Caco-2 (cell line): ENCODE data around the gene IL36A. TPM values are rescaled to one million over a fixed set of nuclear protein-coding genes. Genes with fewer than 3 reads are reported as not detected.

Experiments used
- BruUV-seq: library from RNA; stranded (reverse); fragments of 400-500 nt; replicated peaks from 2 replicates; lab custom pipeline; 2021; lab: Mats Ljungman, UMichigan
- CTCF ChIA-PET: fragments of 300-600 bp; sonication (Branson Sonifier 250); formaldehyde crosslinking; loops from one replicate; lab custom pipeline; 2022; ENCODE audit warnings: antibody characterized with exemption; lab: Charles Lee
- POLR2A ChIA-PET: fragments of 300-600 bp; sonication (Branson Sonifier 250); formaldehyde crosslinking; loops from one replicate; lab custom pipeline; 2022; ENCODE audit warnings: antibody characterized with exemption; lab: Charles Lee
- DNase-seq, 2 experiments: peaks; one replicate each; pipeline versions ENCODE4 v3.0.0 to v3.0.0-alpha.2; 2020 to 2022
- H3K27me3 ChIP-seq: replicated peaks from 2 replicates; pipeline ENCODE4 v1.6.0; 2011; ENCODE audit warnings: low read length; ENCODE audit not compliant: control insufficient read depth, insufficient read depth
- H3K36me3 ChIP-seq: 2 replicates; pipeline ENCODE4 v1.5.1; 2011; ENCODE audit warnings: low read length; ENCODE audit not compliant: control insufficient read depth, insufficient read depth
- H3K4me1 ChIP-seq: fragments of 250-450 bp; sonication (Bioruptor Pico); 2 replicates; pipeline ENCODE4 v1.5.1; 2020; ENCODE audit warnings: mild to moderate bottlenecking
- H3K4me3 ChIP-seq: 2 replicates; pipeline ENCODE4 v1.5.1; 2011; ENCODE audit warnings: low read depth, mild to moderate bottlenecking, control low read depth, low read length
- H3K9me3 ChIP-seq: fragments of 250-450 bp; sonication (Bioruptor Pico); 2 replicates; pipeline ENCODE4 v1.5.1; 2020; ENCODE audit warnings: mild to moderate bottlenecking, moderate library complexity
- H3K27ac Mint-ChIP-seq: one replicate; pipeline ENCODE4 v1.8.0; 2022; ENCODE audit warnings: mixed read lengths; ENCODE audit not compliant: unreplicated experiment
- H3K27me3 Mint-ChIP-seq: one replicate; pipeline ENCODE4 v1.8.0; 2022; ENCODE audit warnings: mixed read lengths; ENCODE audit not compliant: insufficient read depth, unreplicated experiment
- H3K36me3 Mint-ChIP-seq: one replicate; pipeline ENCODE4 v1.8.0; 2022; ENCODE audit warnings: mild to moderate bottlenecking, mixed read lengths; ENCODE audit not compliant: insufficient read depth, unreplicated experiment
- H3K4me1 Mint-ChIP-seq: one replicate; pipeline ENCODE4 v1.8.0; 2022; ENCODE audit warnings: low read depth, mixed read lengths; ENCODE audit not compliant: unreplicated experiment
- H3K4me3 Mint-ChIP-seq: one replicate; pipeline ENCODE4 v1.8.0; 2022; ENCODE audit warnings: mild to moderate bottlenecking, moderate library complexity, mixed read lengths; ENCODE audit not compliant: unreplicated experiment
- H3K9me3 Mint-ChIP-seq: one replicate; pipeline ENCODE4 v1.8.0; 2022; ENCODE audit warnings: mixed read lengths; ENCODE audit not compliant: unreplicated experiment
- CTCF ChIP-seq, 2 experiments: fragments of 200-600 bp in 1 of 2; IDR thresholded peaks; 1 replicate in 1 of 2; 2 replicates in 1 of 2; pipeline versions ENCODE4 v1.5.1 to v1.8.0; 2011 to 2022; ENCODE audit warnings: antibody characterized with exemption in 1 of 2, control low read depth in 1 of 2, inconsistent platforms in 1 of 2, low read depth in 1 of 2, low read length in 1 of 2, mild to moderate bottlenecking in 1 of 2, moderate library complexity in 1 of 2; ENCODE audit not compliant: insufficient read depth in 1 of 2, severe bottlenecking in 1 of 2, unreplicated experiment in 1 of 2
- intact Hi-C: fragments of 100-400 bp; cut with micrococcal nuclease; formaldehyde crosslinking; loops from one replicate; pipeline ENCODE4 v1.10.0; 2022; ENCODE audit not compliant: unreplicated experiment
- total RNA-seq: library from RNA; stranded (reverse); gene quantifications from 2 replicates; pipeline ENCODE4 v1.2.3, GENCODE V29; 2022

Gene IL36A
- total RNA-seq, 1 experiment from 2014 or later: not detected

DNA sequence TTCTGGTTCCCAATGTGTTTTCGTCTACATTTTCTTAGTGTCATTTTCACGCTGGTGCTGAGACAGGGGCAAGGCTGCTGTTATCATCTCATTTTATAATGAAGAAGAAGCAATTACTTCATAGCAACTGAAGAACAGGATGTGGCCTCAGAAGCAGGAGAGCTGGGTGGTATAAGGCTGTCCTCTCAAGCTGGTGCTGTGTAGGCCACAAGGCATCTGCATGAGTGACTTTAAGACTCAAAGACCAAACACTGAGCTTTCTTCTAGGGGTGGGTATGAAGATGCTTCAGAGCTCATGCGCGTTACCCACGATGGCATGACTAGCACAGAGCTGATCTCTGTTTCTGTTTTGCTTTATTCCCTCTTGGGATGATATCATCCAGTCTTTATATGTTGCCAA lies 20.2 kb upstream of the IL36A start:
- no peaks in the 10 kb centered on the region for H3K4me1 Mint-ChIP-seq

DNA sequence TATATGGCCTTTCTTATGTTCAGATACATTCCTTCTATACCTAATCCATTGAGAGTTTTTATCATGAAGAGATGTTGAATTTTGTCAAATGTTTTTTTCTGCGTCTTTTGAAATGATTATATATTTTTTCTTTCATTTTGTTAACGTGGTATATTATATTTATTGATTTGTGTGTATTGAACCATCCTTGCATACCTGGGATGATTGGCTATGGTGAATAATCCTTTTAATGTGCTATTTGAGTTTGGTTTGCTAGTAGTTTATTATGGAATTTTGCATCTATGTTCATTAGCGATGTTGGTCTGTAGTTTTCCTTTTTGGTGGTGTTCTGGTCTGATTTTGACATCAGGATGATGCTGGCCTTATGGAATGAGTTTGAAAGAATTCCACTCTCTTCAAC lies 15.6 kb upstream of the IL36A start:
- BruUV-seq: no TSS peak
- no peaks in the 10 kb centered on the region for H3K4me1 Mint-ChIP-seq
- no peak overlapping the region for H3K27ac Mint-ChIP-seq
- no peak for DNase-seq
- H3K4me1 ChIP-seq: no peaks in the 10 kb centered on the region
- no peaks in the 10 kb centered on the region for H3K27me3 ChIP-seq
- no peak overlapping the region for H3K4me3 Mint-ChIP-seq
- ChIA-PET CTCF (no interaction called here), POLR2A (no interaction called here)
- H3K9me3 ChIP-seq: peaks cover 7% of the 10 kb centered on the region
- no peaks in the 10 kb centered on the region for H3K36me3 ChIP-seq
- H3K9me3 Mint-ChIP-seq: peaks cover 22% of the 10 kb centered on the region
- H3K4me3 ChIP-seq: no peak overlapping the region
- intact Hi-C loops: no loop called here
- no peak for TF ChIP-seq CTCF (IDR thresholded peaks at IDR 0.05; ENCODE audit: insufficient read depth in 1 of 2, low read depth in 1 of 2, low read length in 1 of 2, severe bottlenecking in 1 of 2, unreplicated experiment in 1 of 2)
- H3K36me3 Mint-ChIP-seq: no peaks in the 10 kb centered on the region
- H3K27me3 Mint-ChIP-seq: no peaks in the 10 kb centered on the region

More for the DNA sequence above, 20.2 kb upstream of the IL36A start:
- ChIA-PET POLR2A (no interaction called here), CTCF (no interaction called here)
- no peaks in the 10 kb centered on the region for H3K27me3 Mint-ChIP-seq
- no peak overlapping the region for H3K4me3 Mint-ChIP-seq
- intact Hi-C loops: no loop called here
- H3K9me3 Mint-ChIP-seq: no peaks in the 10 kb centered on the region
- no TSS peak for BruUV-seq
- Histone ChIP-seq H3K9me3 (peaks cover 7% of the 10 kb centered on the region; the same call in 1 of the 2 replicates), H3K36me3 (no peaks in the 10 kb centered on the region), H3K4me3 (no peak overlapping the region), H3K27me3 (no peaks in the 10 kb centered on the region), H3K4me1 (0 out of 2 replicates have a peak, but pooled peaks cover under 1% of the 10 kb centered on the region)
- DNase-seq: no peak
- H3K36me3 Mint-ChIP-seq: no peaks in the 10 kb centered on the region
- TF ChIP-seq CTCF (IDR thresholded peaks at IDR 0.05; ENCODE audit: insufficient read depth in 1 of 2, low read depth in 1 of 2, low read length in 1 of 2, severe bottlenecking in 1 of 2, unreplicated experiment in 1 of 2): no peak
- no peak overlapping the region for H3K27ac Mint-ChIP-seq

- H3K9me3 Mint-ChIP-seq: peaks cover 30% of the 10 kb centered on the region
- Histone ChIP-seq H3K4me1 (no peaks in the 10 kb centered on the region), H3K4me3 (no peak overlapping the region), H3K27me3 (no peaks in the 10 kb centered on the region), H3K9me3 (peaks cover 7% of the 10 kb centered on the region), H3K36me3 (no peaks in the 10 kb centered on the region)
- TF ChIP-seq CTCF (IDR thresholded peaks at IDR 0.05; ENCODE audit: insufficient read depth in 1 of 2, low read depth in 1 of 2, low read length in 1 of 2, severe bottlenecking in 1 of 2, unreplicated experiment in 1 of 2): no peak
- ChIA-PET POLR2A (no interaction called here), CTCF (no interaction called here)
- BruUV-seq: no TSS peak
- H3K27ac Mint-ChIP-seq: no peak overlapping the region
- H3K36me3 Mint-ChIP-seq: no peaks in the 10 kb centered on the region
- DNase-seq: no peak
- intact Hi-C loops: no loop called here
- H3K27me3 Mint-ChIP-seq: no peaks in the 10 kb centered on the region
- H3K4me1 Mint-ChIP-seq: no peaks in the 10 kb centered on the region
- H3K4me3 Mint-ChIP-seq: no peak overlapping the region
Measured at GRCh38 chr2:112993831-112994230, 11.4 kb upstream of the IL36A start.
